Measurements from ENCODE around the gene CEP55. TPM values are rescaled to one million over a fixed set of nuclear protein-coding genes. Genes with fewer than 3 reads are reported as not detected.

Gene CEP55
- total and polyA plus RNA-seq, 11 donors = 0.19 to 7.3 (median 0.73) TPM; not detected in 5

DNA sequence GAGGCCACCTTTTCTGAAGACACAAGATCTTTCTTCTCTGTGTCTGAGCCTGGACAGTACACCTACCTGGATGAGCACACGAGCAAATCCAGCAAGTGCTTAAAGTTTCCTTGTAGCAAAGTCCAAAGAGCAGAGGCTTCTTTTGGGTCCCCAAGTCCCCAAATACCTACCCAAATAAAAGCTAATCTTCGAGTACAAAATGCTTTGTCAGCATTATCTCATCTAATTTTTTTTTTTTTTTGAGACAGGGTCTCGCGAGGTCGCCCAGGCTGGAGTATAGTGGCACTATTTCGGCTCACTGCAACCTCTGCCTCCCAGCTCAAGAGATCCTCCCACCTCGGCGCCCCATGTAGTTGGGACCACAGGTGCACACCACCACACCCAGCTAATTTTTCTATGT lies 38.9 kb upstream of the CEP55 start:
- Histone ChIP-seq H3K36me3 (peaks cover 0 to 29% (median 6%) of the 10 kb centered on the region in 9 donors), H3K27ac (peak overlapping the region in 2 of 12 donors; percentile 75 to 91), H3K4me1 (peaks cover 0 to 49% (median 13%) of the 10 kb centered on the region in 12 donors), H3K4me3 (no peak overlapping the region), H3K27me3 (no peaks in the 10 kb centered on the region), H3K9me3 (no peaks in the 10 kb centered on the region)
- WGBS, 4 donors = 89 to 94% (median 92%) methylated on average over 8 of the region's 8 CpGs
- intact Hi-C loops (cut with DNase I) = no loop called here
- TF ChIP-seq POLR2A (IDR thresholded peaks at IDR 0.05) = no peak
- TF ChIP-seq, protein P1, sequence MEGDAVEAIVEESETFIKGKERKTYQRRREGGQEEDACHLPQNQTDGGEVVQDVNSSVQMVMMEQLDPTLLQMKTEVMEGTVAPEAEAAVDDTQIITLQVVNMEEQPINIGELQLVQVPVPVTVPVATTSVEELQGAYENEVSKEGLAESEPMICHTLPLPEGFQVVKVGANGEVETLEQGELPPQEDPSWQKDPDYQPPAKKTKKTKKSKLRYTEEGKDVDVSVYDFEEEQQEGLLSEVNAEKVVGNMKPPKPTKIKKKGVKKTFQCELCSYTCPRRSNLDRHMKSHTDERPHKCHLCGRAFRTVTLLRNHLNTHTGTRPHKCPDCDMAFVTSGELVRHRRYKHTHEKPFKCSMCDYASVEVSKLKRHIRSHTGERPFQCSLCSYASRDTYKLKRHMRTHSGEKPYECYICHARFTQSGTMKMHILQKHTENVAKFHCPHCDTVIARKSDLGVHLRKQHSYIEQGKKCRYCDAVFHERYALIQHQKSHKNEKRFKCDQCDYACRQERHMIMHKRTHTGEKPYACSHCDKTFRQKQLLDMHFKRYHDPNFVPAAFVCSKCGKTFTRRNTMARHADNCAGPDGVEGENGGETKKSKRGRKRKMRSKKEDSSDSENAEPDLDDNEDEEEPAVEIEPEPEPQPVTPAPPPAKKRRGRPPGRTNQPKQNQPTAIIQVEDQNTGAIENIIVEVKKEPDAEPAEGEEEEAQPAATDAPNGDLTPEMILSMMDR (IDR thresholded peaks at IDR 0.05) = no peak
- ATAC-seq = no peak
- DNase-seq = no peak

DNA sequence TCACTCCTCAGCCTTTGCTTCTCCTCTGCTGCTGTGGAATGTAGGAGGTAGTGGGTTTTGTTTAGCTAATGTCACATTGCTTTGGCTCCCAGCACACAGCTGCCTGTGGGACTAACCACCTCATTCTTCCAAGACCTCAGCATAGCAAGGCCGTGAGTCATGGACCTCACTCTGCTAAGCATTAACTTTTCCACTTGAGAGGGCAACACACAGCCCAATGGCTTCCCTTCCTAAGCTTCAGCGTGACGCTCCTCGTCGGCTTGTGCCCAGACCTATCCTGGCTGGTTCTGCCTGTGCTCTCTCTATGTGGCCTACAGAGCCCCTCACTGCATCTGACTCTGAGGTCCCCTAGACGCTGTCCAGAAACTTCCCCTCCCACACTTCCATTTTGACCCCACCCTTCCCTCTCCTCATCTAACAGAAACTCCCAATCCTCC lies 37.6 kb upstream of the CEP55 start:
- Histone ChIP-seq H3K9me3 (no peaks in the 10 kb centered on the region), H3K27me3 (no peaks in the 10 kb centered on the region), H3K27ac (peak overlapping the region in 11 of 12 donors; percentile 29 to 91 (median 75)), H3K36me3 (peaks cover 0 to 19% (median 6%) of the 10 kb centered on the region in 9 donors), H3K4me1 (peaks cover 0 to 60% (median 19%) of the 10 kb centered on the region in 12 donors), H3K4me3 (no peak overlapping the region)
- intact Hi-C loops (cut with DNase I) = no loop called here
- peak; percentile 57 to 92 (median 90) for ATAC-seq
- TF ChIP-seq POLR2A (IDR thresholded peaks at IDR 0.05) = no peak
- TF ChIP-seq, protein P1 (IDR thresholded peaks at IDR 0.05) = no peak
- 51 to 67% (median 61%) methylated on average over 6 of the region's 6 CpGs for WGBS, 4 donors
- peak in 4 of 5 donors; percentile 66 to 79 (median 72) for DNase-seq

DNA sequence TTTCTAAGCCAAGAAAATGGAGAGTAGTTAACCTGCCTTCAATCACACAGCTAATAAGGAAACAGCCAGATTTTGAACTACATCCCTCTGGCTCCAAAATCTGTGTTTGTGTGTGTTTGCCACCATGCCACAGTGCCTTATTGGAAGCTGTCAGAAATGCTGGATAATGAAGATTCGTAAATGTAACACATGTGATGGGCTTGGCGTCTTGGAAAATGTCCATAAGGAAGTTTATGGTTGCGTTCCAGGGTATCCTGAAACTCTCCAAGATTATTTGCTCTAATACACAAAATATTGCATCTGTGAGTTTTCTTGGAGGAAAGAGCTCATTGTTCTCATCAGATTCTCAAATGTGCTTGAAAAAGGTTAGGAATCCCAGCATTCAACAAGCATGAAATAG lies 36.9 kb upstream of the CEP55 start:
- WGBS, 4 donors = 52 to 81% (median 68%) methylated on average over 3 of the region's 3 CpGs
- TF ChIP-seq, protein P1 (IDR thresholded peaks at IDR 0.05) = no peak
- TF ChIP-seq POLR2A (IDR thresholded peaks at IDR 0.05) = no peak
- intact Hi-C loops (cut with DNase I) = no loop called here
- Histone ChIP-seq H3K4me3 (no peak overlapping the region), H3K4me1 (peaks cover 0 to 66% (median 25%) of the 10 kb centered on the region in 12 donors), H3K27ac (peak overlapping the region in 11 of 12 donors; percentile 29 to 91 (median 75)), H3K9me3 (no peaks in the 10 kb centered on the region), H3K36me3 (peaks cover 0 to 15% (median 3%) of the 10 kb centered on the region in 9 donors), H3K27me3 (no peaks in the 10 kb centered on the region)
- ATAC-seq (no peak), DNase-seq (no peak)

DNA sequence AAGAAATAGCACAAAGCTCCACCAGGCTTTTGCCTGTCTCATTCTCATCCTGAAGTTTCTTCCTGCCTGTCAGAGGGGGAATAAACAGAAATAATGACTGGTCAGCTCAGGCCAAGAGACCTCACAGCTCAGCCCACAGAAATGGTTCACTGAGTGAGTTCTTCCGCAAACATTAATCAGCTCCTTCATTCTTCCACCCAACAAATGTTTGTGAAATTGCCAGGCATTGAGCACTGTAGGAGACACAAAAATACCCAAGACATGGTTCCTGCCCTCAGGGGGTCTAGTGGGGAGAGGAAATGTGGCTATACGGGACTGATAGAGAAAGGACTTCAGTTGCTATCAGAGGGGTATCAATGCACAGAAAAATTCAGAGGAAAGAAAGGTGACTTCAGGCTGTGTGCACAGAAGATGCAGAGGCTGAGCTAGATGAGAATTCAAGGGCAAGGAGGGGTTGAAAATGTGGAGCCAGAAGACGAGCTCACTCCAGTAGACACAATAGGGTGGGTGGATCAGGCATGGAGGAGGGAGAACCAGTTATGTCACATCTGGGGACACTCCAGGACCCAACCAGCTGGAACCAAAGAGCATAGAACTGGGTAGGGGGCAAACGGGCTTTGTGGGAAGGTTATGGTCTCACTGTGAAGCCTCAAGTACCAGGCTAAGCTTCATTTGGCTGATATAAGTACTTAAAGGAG lies 35.2 kb upstream of the CEP55 start:
- DNase-seq (no peak), ATAC-seq (no peak)
- H3K36me3 ChIP-seq = peaks cover 0 to 9% (median 3%) of the 10 kb centered on the region in 9 donors
- 67 to 77% (median 76%) methylated on average over 4 of the region's 4 CpGs for WGBS, 4 donors
- no peak overlapping the region for H3K4me3 ChIP-seq
- no peaks in the 10 kb centered on the region for H3K27me3 ChIP-seq
- peak overlapping the region in 6 of 12 donors; percentile 7 to 91 (median 40) for H3K27ac ChIP-seq
- intact Hi-C loops (cut with DNase I) = no loop called here
- TF ChIP-seq POLR2A (IDR thresholded peaks at IDR 0.05) = no peak
- TF ChIP-seq, protein P1 (IDR thresholded peaks at IDR 0.05) = no peak
- H3K4me1 ChIP-seq = peaks cover 0 to 84% (median 40%) of the 10 kb centered on the region in 12 donors
- no peaks in the 10 kb centered on the region for H3K9me3 ChIP-seq
